GM23338 (cell line): ENCODE measurements around the gene PACSIN1. TPM values are rescaled to one million over a fixed set of nuclear protein-coding genes. Genes with fewer than 3 reads are reported as not detected.

Source experiments
- ATAC-seq: fragments of 200-7000 bp; cut with Tn5 transposase; 3 replicates; pipeline ENCODE4 v1.9.1; 2020
- DNase-seq: peaks from one replicate; pipeline ENCODE4 v3.0.0-alpha.2; 2015; ENCODE audit warnings: low spot score
- H2AFZ ChIP-seq: fragments of 200-600 bp; sonication (generic); 2 replicates; pipeline ENCODE4 v1.8.0; 2016; ENCODE audit warnings: antibody characterized with exemption, mild to moderate bottlenecking, moderate library complexity
- H3F3A ChIP-seq: fragments of 200-600 bp; sonication (generic); replicated peaks from 2 replicates; pipeline ENCODE4 v1.8.0; 2017; ENCODE audit warnings: antibody characterized with exemption, mixed run types, low read depth
- H3K27ac ChIP-seq: fragments of 200-600 bp; sonication (generic); 2 replicates; pipeline ENCODE4 v1.6.1; 2016; ENCODE audit warnings: low read depth
- H3K27me3 ChIP-seq: fragments of 200-600 bp; sonication (generic); 2 replicates; pipeline ENCODE4 v1.8.0; 2016; ENCODE audit warnings: mild to moderate bottlenecking, mixed run types, moderate library complexity; ENCODE audit not compliant: insufficient read depth
- H3K36me3 ChIP-seq: fragments of 200-600 bp; sonication (generic); 2 replicates; pipeline ENCODE4 v1.8.0; 2016; ENCODE audit warnings: mild to moderate bottlenecking; ENCODE audit not compliant: insufficient read depth
- H3K4me1 ChIP-seq: fragments of 200-600 bp; sonication (generic); 2 replicates; pipeline ENCODE4 v1.8.0; 2016; ENCODE audit warnings: mild to moderate bottlenecking, moderate library complexity; ENCODE audit not compliant: insufficient read depth
- H3K4me2 ChIP-seq: fragments of 200-600 bp; sonication (generic); 2 replicates; pipeline ENCODE4 v1.7.1; 2017; ENCODE audit warnings: mixed run types
- H3K4me3 ChIP-seq: fragments of 200-600 bp; sonication (generic); 2 replicates; pipeline ENCODE4 v1.6.1; 2016; ENCODE audit warnings: mixed run types
- H3K79me2 ChIP-seq: fragments of 200-600 bp; sonication (generic); replicated peaks from 2 replicates; pipeline ENCODE4 v1.8.0; 2017; ENCODE audit warnings: mild to moderate bottlenecking; ENCODE audit not compliant: insufficient read depth
- H3K9me2 ChIP-seq: fragments of 200-600 bp; sonication (generic); 2 replicates; pipeline ENCODE4 v1.8.0; 2017; ENCODE audit not compliant: insufficient read depth
- H4K20me1 ChIP-seq: fragments of 200-600 bp; sonication (generic); replicated peaks from 2 replicates; pipeline ENCODE4 v1.8.0; 2017; ENCODE audit warnings: mild to moderate bottlenecking; ENCODE audit not compliant: insufficient read depth
- H3K27ac Mint-ChIP-seq: 2 replicates; pipeline ENCODE4 v1.8.0; 2020; ENCODE audit warnings: inconsistent platforms, mild to moderate bottlenecking, moderate library complexity, mixed read lengths
- H3K27me3 Mint-ChIP-seq: 3 replicates; pipeline ENCODE4 v1.8.0; 2022; ENCODE audit warnings: low read depth, mild to moderate bottlenecking, moderate library complexity, mixed read lengths, inconsistent platforms; ENCODE audit not compliant: insufficient read depth, poor library complexity
- H3K36me3 Mint-ChIP-seq: 3 replicates; pipeline ENCODE4 v1.8.0; 2021; ENCODE audit warnings: low read depth, mild to moderate bottlenecking, inconsistent platforms, moderate library complexity, mixed read lengths
- H3K4me1 Mint-ChIP-seq: 3 replicates; pipeline ENCODE4 v1.8.0; 2020; ENCODE audit warnings: mild to moderate bottlenecking, inconsistent platforms, mixed read lengths
- H3K4me3 Mint-ChIP-seq: 3 replicates; pipeline ENCODE4 v1.8.0; 2021; ENCODE audit warnings: moderate library complexity, mild to moderate bottlenecking, inconsistent platforms, mixed read lengths
- H3K9me3 Mint-ChIP-seq: 3 replicates; pipeline ENCODE4 v1.8.0; 2020; ENCODE audit warnings: moderate library complexity, mild to moderate bottlenecking, inconsistent platforms, mixed read lengths
- CREB1 ChIP-seq: fragments of 250-450 bp; sonication (Bioruptor Pico); IDR thresholded peaks from 2 replicates; pipeline ENCODE4 v1.5.0; 2020; ENCODE audit warnings: low read depth, mild to moderate bottlenecking, moderate library complexity
- CTCF ChIP-seq, 2 experiments: fragments of 200-600 bp in 1 of 2; sonication (generic) in 1 of 2; conservative IDR thresholded peaks; 2 replicates each; pipeline versions ENCODE4 v1.5.1 to v1.6.1; 2016 to 2017; ENCODE audit warnings: antibody characterized with exemption in 2 of 2, low read depth in 2 of 2, mild to moderate bottlenecking in 2 of 2, moderate library complexity in 1 of 2
- ETS1 ChIP-seq: IDR thresholded peaks from 2 replicates; pipeline ENCODE4 v1.6.1; 2016; ENCODE audit warnings: antibody characterized with exemption
- EZH2 ChIP-seq: fragments of 200-600 bp; sonication (generic); IDR thresholded peaks from one replicate; pipeline ENCODE4 v1.8.0; 2017; ENCODE audit warnings: antibody characterized with exemption, mild to moderate bottlenecking, low read depth; ENCODE audit not compliant: unreplicated experiment
- EZH2phosphoT487 ChIP-seq: fragments of 200-600 bp; sonication (generic); IDR thresholded peaks from one replicate; pipeline ENCODE4 v1.8.1; 2018; ENCODE audit warnings: antibody characterized with exemption; ENCODE audit not compliant: unreplicated experiment
- JUNB ChIP-seq: IDR thresholded peaks from one replicate; pipeline ENCODE4 v1.6.1; 2016; ENCODE audit warnings: antibody characterized with exemption; ENCODE audit not compliant: unreplicated experiment
- NANOG ChIP-seq: IDR thresholded peaks from 2 replicates; pipeline ENCODE4 v1.6.1; 2016; ENCODE audit warnings: antibody characterized with exemption, borderline replicate concordance
- POLR2AphosphoS5 ChIP-seq: IDR thresholded peaks from 2 replicates; pipeline ENCODE4 v1.6.1; 2016; ENCODE audit warnings: antibody characterized with exemption, low read depth
- REST ChIP-seq: IDR thresholded peaks from one replicate; pipeline ENCODE4 v1.6.1; 2018; ENCODE audit warnings: antibody characterized with exemption; ENCODE audit not compliant: unreplicated experiment
- STAT1 ChIP-seq: IDR thresholded peaks from one replicate; pipeline ENCODE4 v1.6.1; 2016; ENCODE audit warnings: antibody characterized with exemption; ENCODE audit not compliant: unreplicated experiment
- ZNF114 ChIP-seq: fragments of 250-450 bp; sonication (Bioruptor Pico); IDR thresholded peaks from 2 replicates; pipeline ENCODE4 v1.5.0; 2020; ENCODE audit warnings: mild to moderate bottlenecking, moderate library complexity
- ZNF331 ChIP-seq: fragments of 250-450 bp; sonication (Bioruptor Pico); IDR thresholded peaks from 2 replicates; pipeline ENCODE4 v1.5.0; 2020; ENCODE audit warnings: low read depth, mild to moderate bottlenecking, moderate library complexity
- ZNF462 ChIP-seq: fragments of 250-450 bp; sonication (Bioruptor Pico); IDR thresholded peaks from 2 replicates; pipeline ENCODE4 v1.5.0; 2020; ENCODE audit warnings: mild to moderate bottlenecking, moderate library complexity
- polyA plus RNA-seq: library from polyadenylated mRNA; unstranded; fragments of >200 nt; fragmentation: Nextera tagmentation; extraction: Ambion mirVana; gene quantifications from 2 replicates; pipeline ENCODE4 v1.2.1, GENCODE V29; 2016
- total RNA-seq: library from RNA; depleted of rRNA; stranded (reverse); fragments of >200 nt; shearing (Covaris generic); gene quantifications from 2 replicates; pipeline ENCODE4 v1.2.3, GENCODE V29; 2014

Gene PACSIN1
- total and polyA plus RNA-seq, 2 experiments from 2014 or later: 5.2 to 8.7 TPM

GRCh38 chr6:34468378-34468892, 2.6 kb downstream of the PACSIN1 start:
- no peaks in the 10 kb centered on the region; the same call in 1 of the 2 replicates for H3K79me2 ChIP-seq
- peaks cover 7% of the 10 kb centered on the region; the same call in 1 of the 2 replicates for H3K27me3 ChIP-seq
- H3K9me2 ChIP-seq: no peaks in the 10 kb centered on the region
- H3F3A ChIP-seq: no peaks in the 10 kb centered on the region
- H3K4me2 ChIP-seq: no peak overlapping the region
- TF ChIP-seq CREB1 (CRISPR knock-in tag) (no peak), STAT1 (no peak), REST (no peak), EZH2 (no peak), CTCF (conservative IDR thresholded peaks at IDR 0.05; ENCODE audit: low read depth in 2 of 2) (no peak), NANOG (no peak), POLR2AphosphoS5 (no peak), JUNB (no peak), ZNF462 (CRISPR knock-in tag) (no peak), ZNF331 (CRISPR knock-in tag) (no peak), ETS1 (no peak), EZH2phosphoT487 (no peak), ZNF114 (CRISPR knock-in tag) (no peak)
- H3K4me3 Mint-ChIP-seq: no peak overlapping the region
- ATAC-seq (no peak), DNase-seq (no peak)
- no peak overlapping the region for H3K27ac Mint-ChIP-seq
- no peak overlapping the region for H3K27ac ChIP-seq
- no peaks in the 10 kb centered on the region for H3K36me3 Mint-ChIP-seq
- H3K4me1 Mint-ChIP-seq: peaks cover 11% of the 10 kb centered on the region
- H3K4me1 ChIP-seq: peaks cover 4% of the 10 kb centered on the region; the same call in 1 of the 2 replicates
- no peaks in the 10 kb centered on the region for H3K9me3 Mint-ChIP-seq
- H3K27me3 Mint-ChIP-seq: peaks cover 14% of the 10 kb centered on the region
- no peaks in the 10 kb centered on the region for H4K20me1 ChIP-seq
- H3K36me3 ChIP-seq: no peaks in the 10 kb centered on the region
- H3K4me3 ChIP-seq: no peak overlapping the region
- H2AFZ ChIP-seq: no peak overlapping the region
